ENCODE results near the gene ISLR2.

GRCh38 chr15:74179101-74179841, 48.9 kb downstream of the ISLR2 start:
- TF ChIP-seq CTCF (IDR thresholded peaks at IDR 0.05; ENCODE audit: extremely low read depth in 1 of 2, insufficient read depth in 1 of 2, low read depth in 1 of 2, low read length in 2 of 2) (no peak), EZH2 (IDR thresholded peaks at IDR 0.05; ENCODE audit: borderline replicate concordance, low read depth, low read length, severe bottlenecking) (no peak), JUN (IDR thresholded peaks at IDR 0.05; ENCODE audit: borderline replicate concordance, insufficient read depth, insufficient read length, low read depth) (no peak), POLR2AphosphoS5 (IDR thresholded peaks at IDR 0.05; ENCODE audit: insufficient read depth, low read depth, low read length) (peak; percentile 54), FOS (IDR thresholded peaks at IDR 0.05; ENCODE audit: borderline replicate concordance, insufficient read depth, low read length) (peak; percentile 89), POLR2A (IDR thresholded peaks at IDR 0.05; ENCODE audit: low read depth, low read length) (no peak), MAX (IDR thresholded peaks at IDR 0.05; ENCODE audit: insufficient read depth, insufficient read length) (no peak)
